ENCODE results near the gene ST6GAL2. TPM values are rescaled to one million over a fixed set of nuclear protein-coding genes. Genes with fewer than 3 reads are reported as not detected.

The ST6GAL2 gene
- total and polyA plus RNA-seq, 2 of the 8 experiments (the other 6 are each of a cell fraction or from before 2014, with no cell fraction given) = 2.7 to 17.5 TPM

DNA sequence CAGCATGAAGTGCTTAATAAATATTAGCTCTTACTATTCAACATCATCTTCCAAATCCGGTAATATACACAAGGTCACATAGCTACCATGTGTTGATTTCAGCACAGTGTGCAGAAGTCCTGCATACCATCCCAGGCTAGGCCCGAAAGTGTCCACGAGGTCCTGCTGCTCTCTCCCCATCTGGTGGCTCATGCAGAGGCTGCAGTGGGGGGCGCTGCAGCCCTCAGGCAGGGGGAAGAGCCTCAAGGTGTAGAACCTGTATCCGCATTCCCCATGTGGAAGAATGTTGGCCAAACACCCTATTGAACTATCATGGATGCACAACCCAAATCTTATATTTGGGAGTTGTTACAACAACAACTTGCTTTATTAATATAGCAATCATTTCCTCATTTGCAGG is 88.5 kb downstream of the ST6GAL2 start:
- H2BK5ac ChIP-seq (ENCODE audit: low read depth, low read length) = no peak overlapping the region
- DNase-seq (ENCODE audit: low read depth in 1 of 2, low spot score in 2 of 2) = no peak
- no peak overlapping the region for H4K5ac ChIP-seq (ENCODE audit: insufficient read length, low read depth, low read length)
- no peak overlapping the region for H2AK5ac ChIP-seq (ENCODE audit: low read depth, low read length)
- H3K4me1 ChIP-seq (replicated peaks in 1 of 4; ENCODE audit: control insufficient read depth in 3 of 4, insufficient read depth in 4 of 4, low read length in 3 of 4) = peaks cover 0 to 4% (median 0%) of the 10 kb centered on the region in 4 experiments; a peak in 2 of 7 replicates
- no peak overlapping the region for H4K91ac ChIP-seq (replicated peaks; ENCODE audit: insufficient read length, low read length)
- no peak overlapping the region for H4K8ac ChIP-seq (ENCODE audit: extremely low read depth, insufficient read depth, low read length)
- H2BK120ac ChIP-seq (replicated peaks; ENCODE audit: low read depth, low read length) = no peak overlapping the region
- no peak overlapping the region for H3K4me3 ChIP-seq (ENCODE audit: extremely low read depth in 1 of 4, insufficient read depth in 2 of 4, low read depth in 3 of 4, low read length in 4 of 4)
- H3K9ac ChIP-seq (replicated peaks in 1 of 4; ENCODE audit: extremely low read depth in 1 of 4, low read depth in 3 of 4, low read length in 3 of 4) = no peak overlapping the region
- WGBS, 2 experiments (ENCODE audit: extremely low coverage in 1 of 2, insufficient coverage in 1 of 2, insufficient read length in 1 of 2, insufficient replicate concordance in 2 of 2, low coverage in 1 of 2, low lambda C conversion rate in 2 of 2, missing lambda C conversion rate in 1 of 2) = 92% methylated on average over 5 of the region's 5 CpGs; no CpG with 5 or more reads in 1 of the 2 experiments
- POLR2A ChIA-PET (ENCODE audit: partially characterized antibody) = no interaction called here
- no peak overlapping the region for H3K4me2 ChIP-seq (ENCODE audit: insufficient read depth in 1 of 2, low read depth in 2 of 2, low read length in 2 of 2)
- H3K56ac ChIP-seq (replicated peaks; ENCODE audit: insufficient read length, low read depth, low read length) = no peak overlapping the region
- H4K20me1 ChIP-seq (replicated peaks in 1 of 2; ENCODE audit: control insufficient read depth in 1 of 2, insufficient read depth in 2 of 2, low read length in 2 of 2) = no peaks in the 10 kb centered on the region
- H3K79me2 ChIP-seq (ENCODE audit: control insufficient read depth in 1 of 2, insufficient read depth in 2 of 2, low read length in 2 of 2) = no peaks in the 10 kb centered on the region
- no peak overlapping the region for H3K18ac ChIP-seq (ENCODE audit: extremely low read depth, low read length)
- H2AFZ ChIP-seq (ENCODE audit: low read length) = no peak overlapping the region
- no peaks in the 10 kb centered on the region for H3K79me1 ChIP-seq (ENCODE audit: low read depth, low read length)
- H3K4ac ChIP-seq (replicated peaks; ENCODE audit: insufficient read length, low read depth, low read length) = no peak overlapping the region
- H2BK20ac ChIP-seq (ENCODE audit: low read length) = no peak overlapping the region
- CTCF ChIA-PET (ENCODE audit: partially characterized antibody) = no interaction called here
- no peak overlapping the region for H2BK15ac ChIP-seq (ENCODE audit: low read length)
- H3K27me3 ChIP-seq (replicated peaks in 1 of 4; ENCODE audit: control insufficient read depth in 3 of 4, extremely low read depth in 1 of 4, insufficient read depth in 3 of 4, low read length in 3 of 4) = no peaks in the 10 kb centered on the region; a peak in 2 of 7 replicates
- peaks cover 2 to 3% of the 10 kb centered on the region in 2 experiments; a peak in 3 of 4 replicates for H3K9me3 ChIP-seq (ENCODE audit: insufficient read depth in 2 of 2, low read depth in 1 of 2, low read length in 1 of 2)
- H2BK12ac ChIP-seq (ENCODE audit: low read depth, low read length) = no peak overlapping the region
- H3K27ac ChIP-seq (ENCODE audit: low read depth, low read length) = no peak overlapping the region
- TF ChIP-seq RAD21 (IDR thresholded peaks at IDR 0.05 in 1 of 2, conservative IDR thresholded peaks at IDR 0.05 in 1 of 2; ENCODE audit: low read depth in 2 of 2, low read length in 2 of 2) (peak; percentile 42 to 56), POLR2A (IDR thresholded peaks at IDR 0.05; ENCODE audit: control extremely low read depth in 1 of 2, low read depth in 2 of 2, low read length in 2 of 2) (no peak), CTCF (IDR thresholded peaks at IDR 0.05; ENCODE audit: control extremely low read depth in 1 of 3, insufficient read depth in 1 of 3, low read depth in 1 of 3, low read length in 3 of 3) (peak; percentile 26 to 43 (median 33)), MAFK (IDR thresholded peaks at IDR 0.05; ENCODE audit: low read depth, low read length) (no peak)
- H3K36me3 ChIP-seq (ENCODE audit: control insufficient read depth in 2 of 4, insufficient read depth in 4 of 4, low read length in 3 of 4) = no peaks in the 10 kb centered on the region
- no peak overlapping the region for H3K14ac ChIP-seq (ENCODE audit: insufficient read length)
- no peak for FAIRE-seq
- H3K23me2 ChIP-seq (ENCODE audit: low read depth, low read length) = no peaks in the 10 kb centered on the region
- no peak overlapping the region for H3K23ac ChIP-seq (ENCODE audit: insufficient read length)

Data from H1 (cell line).